Measurements from ENCODE around the gene TMPO. TPM values are rescaled to one million over a fixed set of nuclear protein-coding genes. Genes with fewer than 3 reads are reported as not detected.
"Not testable (repeated sequence)": the region's sequence is repeated elsewhere in the genome, so short reads cannot be mapped to it uniquely, and the experiment has no call there.

The TMPO gene
- total RNA-seq, 1 donor = 52.1 TPM

GRCh38 chr12:98551787-98552186, 36.4 kb downstream of the TMPO start:
- Histone ChIP-seq H3K4me2 (ENCODE audit: insufficient read depth, low read length) (no peak overlapping the region), H3K4me3 (ENCODE audit: insufficient read depth, low read length) (no peak overlapping the region), H2AFZ (ENCODE audit: low read length) (no peak overlapping the region), H3K9me3 (ENCODE audit: low read depth, low read length) (no peaks in the 10 kb centered on the region), H3K79me2 (ENCODE audit: insufficient read depth, low read length) (no peaks in the 10 kb centered on the region), H3K36me3 (ENCODE audit: insufficient read depth, low read length) (peaks cover 27% of the 10 kb centered on the region), H4K20me1 (ENCODE audit: insufficient read depth, low read length) (no peaks in the 10 kb centered on the region), H3K4me1 (ENCODE audit: insufficient read depth, low read length) (no peaks in the 10 kb centered on the region), H3K27ac (ENCODE audit: low read depth, low read length) (no peak overlapping the region), H3K27me3 (ENCODE audit: insufficient read depth, low read length) (no peaks in the 10 kb centered on the region)
- TF ChIP-seq CTCF (IDR thresholded peaks at IDR 0.05; ENCODE audit: extremely low read depth, low read depth, low read length) = no peak
- DNase-seq (ENCODE audit: insufficient read length, low spot score, missing footprints) = peak; percentile 55

DNA sequence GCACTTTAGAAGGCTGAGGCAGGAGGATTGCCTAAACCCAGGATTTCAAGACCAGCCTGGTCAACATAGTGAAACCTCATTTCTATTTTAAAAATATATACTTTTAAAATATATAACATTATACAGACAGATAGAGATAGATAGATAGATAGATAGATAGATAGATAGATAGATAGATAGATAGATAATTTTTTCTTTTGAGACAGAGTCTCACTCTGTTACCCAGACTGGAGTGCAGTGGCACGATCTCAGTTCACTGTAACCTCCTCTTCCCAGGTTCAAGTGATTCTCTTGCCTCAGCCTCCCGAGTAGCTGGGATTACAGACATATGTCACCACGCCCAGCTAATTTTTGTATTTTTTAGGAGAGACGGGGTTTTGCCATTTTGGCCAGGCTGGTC, 42.7 kb downstream of the TMPO start:
- H3K9me3 ChIP-seq (ENCODE audit: low read depth, low read length); H3K4me1 ChIP-seq (ENCODE audit: insufficient read depth, low read length); H3K79me2 ChIP-seq (ENCODE audit: insufficient read depth, low read length); H3K36me3 ChIP-seq (ENCODE audit: insufficient read depth, low read length); H3K4me3 ChIP-seq (ENCODE audit: insufficient read depth, low read length); H3K4me2 ChIP-seq (ENCODE audit: insufficient read depth, low read length); H3K27me3 ChIP-seq (ENCODE audit: insufficient read depth, low read length); DNase-seq (ENCODE audit: insufficient read length, low spot score, missing footprints); H3K27ac ChIP-seq (ENCODE audit: low read depth, low read length); H4K20me1 ChIP-seq (ENCODE audit: insufficient read depth, low read length); H2AFZ ChIP-seq (ENCODE audit: low read length): not testable (repeated sequence)

DNA sequence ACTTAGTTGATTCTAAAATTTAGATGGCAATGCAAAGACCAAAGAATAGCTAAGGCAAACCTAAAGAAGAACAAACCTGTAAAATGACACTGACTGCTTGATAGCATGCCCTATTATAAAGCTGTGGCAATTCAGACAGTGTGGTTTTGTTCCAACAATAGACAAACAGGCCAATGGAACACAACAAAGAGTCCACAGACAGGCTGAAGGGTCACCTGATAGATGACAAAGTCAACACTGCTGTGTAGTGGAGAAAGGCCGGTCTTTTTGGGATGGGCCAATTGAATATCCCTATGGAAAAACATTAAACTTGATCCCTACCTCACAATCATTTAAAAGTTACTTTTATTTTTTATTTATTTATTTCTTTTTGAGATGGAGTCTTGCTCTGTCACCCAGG, 44.3 kb downstream of the TMPO start:
- DNase-seq (ENCODE audit: insufficient read length, low spot score, missing footprints) = no peak
- no peaks in the 10 kb centered on the region for H3K4me1 ChIP-seq (ENCODE audit: insufficient read depth, low read length)
- H3K36me3 ChIP-seq (ENCODE audit: insufficient read depth, low read length) = no peaks in the 10 kb centered on the region
- no peaks in the 10 kb centered on the region for H3K27me3 ChIP-seq (ENCODE audit: insufficient read depth, low read length)
- no peak overlapping the region for H3K4me3 ChIP-seq (ENCODE audit: insufficient read depth, low read length)
- H3K4me2 ChIP-seq (ENCODE audit: insufficient read depth, low read length) = no peak overlapping the region
- no peaks in the 10 kb centered on the region for H3K79me2 ChIP-seq (ENCODE audit: insufficient read depth, low read length)
- no peak overlapping the region for H2AFZ ChIP-seq (ENCODE audit: low read length)
- no peak overlapping the region for H3K27ac ChIP-seq (ENCODE audit: low read depth, low read length)
- no peak for TF ChIP-seq CTCF (IDR thresholded peaks at IDR 0.05; ENCODE audit: extremely low read depth, low read depth, low read length)
- H3K9me3 ChIP-seq (ENCODE audit: low read depth, low read length) = no peaks in the 10 kb centered on the region
- H4K20me1 ChIP-seq (ENCODE audit: insufficient read depth, low read length) = no peaks in the 10 kb centered on the region

DNA sequence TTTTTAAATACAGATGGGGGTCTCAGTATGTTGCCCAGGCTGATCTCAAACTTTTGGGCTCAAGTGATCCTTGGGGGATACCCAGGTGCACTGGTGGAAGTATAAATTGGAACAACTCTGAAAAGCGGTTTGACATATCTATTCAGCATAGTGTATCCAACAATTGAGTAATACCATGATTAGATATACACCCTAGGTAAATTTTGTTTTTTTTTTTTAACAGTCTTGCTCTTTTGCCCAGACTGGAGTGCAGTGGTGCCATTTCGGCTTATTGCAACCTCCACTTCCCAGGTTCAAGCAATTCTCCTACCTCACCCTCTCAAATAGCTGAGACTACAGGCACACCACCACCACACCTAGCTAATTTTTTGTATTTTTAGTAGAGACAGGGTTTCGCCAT, 46.5 kb downstream of the TMPO start:
- no peak overlapping the region for H3K4me3 ChIP-seq (ENCODE audit: insufficient read depth, low read length)
- H3K79me2 ChIP-seq (ENCODE audit: insufficient read depth, low read length) = no peaks in the 10 kb centered on the region
- no peak for DNase-seq (ENCODE audit: insufficient read length, low spot score, missing footprints)
- H3K36me3 ChIP-seq (ENCODE audit: insufficient read depth, low read length) = no peaks in the 10 kb centered on the region
- H3K27ac ChIP-seq (ENCODE audit: low read depth, low read length) = no peak overlapping the region
- no peak overlapping the region for H3K4me2 ChIP-seq (ENCODE audit: insufficient read depth, low read length)
- no peak for TF ChIP-seq CTCF (IDR thresholded peaks at IDR 0.05; ENCODE audit: extremely low read depth, low read depth, low read length)
- H3K4me1 ChIP-seq (ENCODE audit: insufficient read depth, low read length) = no peaks in the 10 kb centered on the region
- H4K20me1 ChIP-seq (ENCODE audit: insufficient read depth, low read length) = no peaks in the 10 kb centered on the region
- no peaks in the 10 kb centered on the region for H3K27me3 ChIP-seq (ENCODE audit: insufficient read depth, low read length)
- no peak overlapping the region for H2AFZ ChIP-seq (ENCODE audit: low read length)
- no peaks in the 10 kb centered on the region for H3K9me3 ChIP-seq (ENCODE audit: low read depth, low read length)

DNA sequence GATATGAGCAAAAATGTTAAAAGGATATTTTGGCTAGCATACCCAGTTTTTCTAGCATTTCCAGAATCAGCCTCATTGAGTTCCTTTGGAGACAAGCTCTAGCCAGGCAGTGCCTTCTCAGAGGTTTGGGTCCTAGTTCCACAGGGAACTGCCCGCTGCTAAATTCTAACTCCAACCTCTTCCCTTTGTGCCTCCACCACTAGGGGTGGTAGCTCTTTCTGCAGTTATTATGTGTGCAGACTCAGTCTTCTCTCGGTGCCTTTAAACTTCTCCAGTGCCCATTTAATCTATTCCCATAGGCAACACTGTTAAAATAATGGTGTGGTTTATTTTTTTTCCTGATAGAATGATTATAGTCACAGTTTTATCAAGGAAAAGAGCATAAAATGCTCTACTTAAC, 56.6 kb downstream of the TMPO start:
- Histone ChIP-seq H3K27ac (ENCODE audit: low read depth, low read length) (no peak overlapping the region), H2AFZ (ENCODE audit: low read length) (no peak overlapping the region), H3K79me2 (ENCODE audit: insufficient read depth, low read length) (no peaks in the 10 kb centered on the region), H4K20me1 (ENCODE audit: insufficient read depth, low read length) (no peaks in the 10 kb centered on the region), H3K4me3 (ENCODE audit: insufficient read depth, low read length) (no peak overlapping the region), H3K27me3 (ENCODE audit: insufficient read depth, low read length) (no peaks in the 10 kb centered on the region), H3K9me3 (ENCODE audit: low read depth, low read length) (no peaks in the 10 kb centered on the region), H3K4me2 (ENCODE audit: insufficient read depth, low read length) (no peak overlapping the region), H3K36me3 (ENCODE audit: insufficient read depth, low read length) (no peaks in the 10 kb centered on the region), H3K4me1 (ENCODE audit: insufficient read depth, low read length) (no peaks in the 10 kb centered on the region)
- no peak for DNase-seq (ENCODE audit: insufficient read length, low spot score, missing footprints)
- peak; percentile 41 for TF ChIP-seq CTCF (IDR thresholded peaks at IDR 0.05; ENCODE audit: extremely low read depth, low read depth, low read length)

Data from osteoblast (primary cell).